ENCODE results near the gene CDH22. TPM values are rescaled to one million over a fixed set of nuclear protein-coding genes. Genes with fewer than 3 reads are reported as not detected.

CDH22 gene
- total and polyA plus RNA-seq, 4 donors = 0.03 to 0.25 (median 0.09) TPM

GRCh38 chr20:46333161-46333991, 25.1 kb upstream of the CDH22 start:
- ATAC-seq (ENCODE audit: insufficient read depth, low FRiP score) (no peak), DNase-seq (no peak)
- 67 to 78% methylated on average over 8 of the region's 8 CpGs for WGBS, 2 donors
- Histone ChIP-seq H3K36me3 (ENCODE audit: control insufficient read depth in 4 of 4, insufficient read depth in 4 of 4, low read length in 4 of 4) (no peaks in the 10 kb centered on the region), H3K27me3 (ENCODE audit: control insufficient read depth in 3 of 3, insufficient read depth in 3 of 3, low read length in 2 of 3) (peaks cover 0 to 39% (median 16%) of the 10 kb centered on the region in 3 donors), H3K4me3 (no peak overlapping the region), H3K9ac (ENCODE audit: insufficient read depth in 1 of 2, low read length in 2 of 2) (no peak overlapping the region), H3K9me3 (ENCODE audit: control insufficient read depth in 4 of 4, insufficient read depth in 3 of 4, low read length in 3 of 4) (no peaks in the 10 kb centered on the region), H3K27ac (ENCODE audit: low read depth in 1 of 2, low read length in 1 of 2) (no peak overlapping the region), H3K4me1 (ENCODE audit: control insufficient read depth in 5 of 5, insufficient read depth in 5 of 5, low read length in 5 of 5) (no peaks in the 10 kb centered on the region)
- no peak for TF ChIP-seq CTCF (IDR thresholded peaks at IDR 0.05; ENCODE audit: control extremely low read depth, extremely low read depth)

- no peak for ATAC-seq (ENCODE audit: insufficient read depth, low FRiP score)
- no peak for DNase-seq
- Histone ChIP-seq H3K27me3 (ENCODE audit: control insufficient read depth in 3 of 3, insufficient read depth in 3 of 3, low read length in 2 of 3) (peaks cover 0 to 37% (median 20%) of the 10 kb centered on the region in 3 donors), H3K9ac (ENCODE audit: insufficient read depth in 1 of 2, low read length in 2 of 2) (no peak overlapping the region), H3K27ac (ENCODE audit: low read depth in 1 of 2, low read length in 1 of 2) (no peak overlapping the region), H3K9me3 (ENCODE audit: control insufficient read depth in 4 of 4, insufficient read depth in 3 of 4, low read length in 3 of 4) (no peaks in the 10 kb centered on the region), H3K4me3 (no peak overlapping the region), H3K4me1 (ENCODE audit: control insufficient read depth in 5 of 5, insufficient read depth in 5 of 5, low read length in 5 of 5) (no peaks in the 10 kb centered on the region), H3K36me3 (ENCODE audit: control insufficient read depth in 4 of 4, insufficient read depth in 4 of 4, low read length in 4 of 4) (no peaks in the 10 kb centered on the region)
- no peak for TF ChIP-seq CTCF (IDR thresholded peaks at IDR 0.05; ENCODE audit: control extremely low read depth, extremely low read depth)
- WGBS, 2 donors = 54 to 68% methylated on average over 12 of the region's 12 CpGs
Measured at GRCh38 chr20:46332373-46333160, 24.3 kb upstream of the CDH22 start.

- ATAC-seq (ENCODE audit: insufficient read depth, low FRiP score) (no peak), DNase-seq (no peak)
- WGBS, 2 donors = 70 to 79% methylated on average over 13 of the region's 13 CpGs
- H3K4me1 ChIP-seq (ENCODE audit: control insufficient read depth in 5 of 5, insufficient read depth in 5 of 5, low read length in 5 of 5) = no peaks in the 10 kb centered on the region
- peaks cover 0 to 37% (median 20%) of the 10 kb centered on the region in 3 donors for H3K27me3 ChIP-seq (ENCODE audit: control insufficient read depth in 3 of 3, insufficient read depth in 3 of 3, low read length in 2 of 3)
- H3K4me3 ChIP-seq = no peak overlapping the region
- no peaks in the 10 kb centered on the region for H3K36me3 ChIP-seq (ENCODE audit: control insufficient read depth in 4 of 4, insufficient read depth in 4 of 4, low read length in 4 of 4)
- no peak overlapping the region for H3K27ac ChIP-seq (ENCODE audit: low read depth in 1 of 2, low read length in 1 of 2)
- H3K9ac ChIP-seq (ENCODE audit: insufficient read depth in 1 of 2, low read length in 2 of 2) = no peak overlapping the region
- TF ChIP-seq CTCF (IDR thresholded peaks at IDR 0.05; ENCODE audit: control extremely low read depth, extremely low read depth) = no peak
- H3K9me3 ChIP-seq (ENCODE audit: control insufficient read depth in 4 of 4, insufficient read depth in 3 of 4, low read length in 3 of 4) = no peaks in the 10 kb centered on the region
Measured at GRCh38 chr20:46331611-46332361, 23.5 kb upstream of the CDH22 start.

All from lung (tissue), 12 donors.